PC-3 (cell line): ENCODE data around the gene RABGGTA.
"Not testable (repeated sequence)": the region's sequence is repeated elsewhere in the genome, so short reads cannot be mapped to it uniquely, and the experiment has no call there.

ENCODE experiments used
- EZH2 ChIP-seq: fragments of 300-600 bp; sonication (generic); IDR thresholded peaks from one replicate; pipeline ENCODE4 v1.6.1; 2017; ENCODE audit warnings: antibody characterized with exemption, mild to moderate bottlenecking, low read length; ENCODE audit not compliant: unreplicated experiment
- EZH2phosphoT487 ChIP-seq: fragments of 300-600 bp; sonication (generic); IDR thresholded peaks from 2 replicates; pipeline ENCODE4 v1.6.1; 2018; ENCODE audit warnings: mild to moderate bottlenecking, antibody characterized with exemption, low read length, borderline replicate concordance
- TF ChIP-seq, protein P1 (sequence below): fragments of 300-600 bp; sonication (generic); conservative IDR thresholded peaks from 2 replicates; pipeline ENCODE4 v1.5.1; 2017; ENCODE audit warnings: antibody characterized with exemption, low read depth, mild to moderate bottlenecking, low read length

DNA sequence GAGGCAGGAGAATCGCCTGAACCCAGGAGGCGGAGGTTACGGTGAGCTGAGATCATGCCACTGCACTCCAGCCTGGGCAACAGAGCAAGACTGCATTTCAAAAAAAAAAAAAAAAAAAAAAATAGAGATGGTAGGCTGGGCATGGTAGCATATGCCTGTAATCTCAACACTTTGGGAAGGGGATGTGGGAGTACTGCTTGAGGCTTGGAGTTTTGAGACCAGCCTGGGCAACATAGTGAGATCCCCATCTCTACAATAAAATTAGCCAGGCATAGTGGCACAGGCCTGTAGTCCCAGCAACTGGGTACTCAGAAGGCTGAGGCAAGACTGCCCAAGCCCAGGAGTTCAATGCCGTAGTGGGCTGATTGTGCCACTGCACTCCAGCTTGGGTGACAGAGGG, 48.4 kb downstream of the RABGGTA start:
- TF ChIP-seq, protein P1, sequence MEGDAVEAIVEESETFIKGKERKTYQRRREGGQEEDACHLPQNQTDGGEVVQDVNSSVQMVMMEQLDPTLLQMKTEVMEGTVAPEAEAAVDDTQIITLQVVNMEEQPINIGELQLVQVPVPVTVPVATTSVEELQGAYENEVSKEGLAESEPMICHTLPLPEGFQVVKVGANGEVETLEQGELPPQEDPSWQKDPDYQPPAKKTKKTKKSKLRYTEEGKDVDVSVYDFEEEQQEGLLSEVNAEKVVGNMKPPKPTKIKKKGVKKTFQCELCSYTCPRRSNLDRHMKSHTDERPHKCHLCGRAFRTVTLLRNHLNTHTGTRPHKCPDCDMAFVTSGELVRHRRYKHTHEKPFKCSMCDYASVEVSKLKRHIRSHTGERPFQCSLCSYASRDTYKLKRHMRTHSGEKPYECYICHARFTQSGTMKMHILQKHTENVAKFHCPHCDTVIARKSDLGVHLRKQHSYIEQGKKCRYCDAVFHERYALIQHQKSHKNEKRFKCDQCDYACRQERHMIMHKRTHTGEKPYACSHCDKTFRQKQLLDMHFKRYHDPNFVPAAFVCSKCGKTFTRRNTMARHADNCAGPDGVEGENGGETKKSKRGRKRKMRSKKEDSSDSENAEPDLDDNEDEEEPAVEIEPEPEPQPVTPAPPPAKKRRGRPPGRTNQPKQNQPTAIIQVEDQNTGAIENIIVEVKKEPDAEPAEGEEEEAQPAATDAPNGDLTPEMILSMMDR = not testable (repeated sequence)
- TF ChIP-seq EZH2phosphoT487, EZH2: not testable (repeated sequence)
